Fibroblast of lung (primary cell): ENCODE measurements around the gene LMNA. TPM values are rescaled to one million over a fixed set of nuclear protein-coding genes. Genes with fewer than 3 reads are reported as not detected.
A peak's percentile ranks its signal among the peaks of the same experiment; 100 is the strongest.
"Not testable (repeated sequence)": the region's sequence is repeated elsewhere in the genome, so short reads cannot be mapped to it uniquely, and the experiment has no call there.

Experiments
- DNase-seq, 2 donors: peaks; one replicate each; pipeline versions ENCODE4 v3.0.0 to v3.0.0-alpha.2; 2010; ENCODE audit warnings: low read depth in 2 of 2
- H2AFZ ChIP-seq: 2 replicates; pipeline ENCODE4 v1.5.1; 2012; ENCODE audit warnings: low read length, control low read depth, inconsistent platforms
- H3K27ac ChIP-seq: 2 replicates; pipeline ENCODE4 v1.5.1; 2011; ENCODE audit warnings: low read length, control low read depth; ENCODE audit not compliant: insufficient read depth
- H3K27me3 ChIP-seq: 2 replicates; pipeline ENCODE4 v1.5.1; 2011; ENCODE audit warnings: mild to moderate bottlenecking, low read length; ENCODE audit not compliant: control insufficient read depth, insufficient read depth
- H3K36me3 ChIP-seq: 2 replicates; pipeline ENCODE4 v1.5.1; 2011; ENCODE audit warnings: low read length; ENCODE audit not compliant: control insufficient read depth, insufficient read depth
- H3K4me1 ChIP-seq: 2 replicates; pipeline ENCODE4 v1.5.1; 2011; ENCODE audit warnings: low read length; ENCODE audit not compliant: control insufficient read depth, insufficient read depth; ENCODE audit errors: extremely low read depth
- H3K4me2 ChIP-seq: 2 replicates; pipeline ENCODE4 v1.5.1; 2011; ENCODE audit warnings: low read length, control low read depth; ENCODE audit not compliant: insufficient read depth; ENCODE audit errors: extremely low read depth
- H3K4me3 ChIP-seq, 4 experiments: fragments of 200-600 bp in 1 of 4; sonication (generic) in 1 of 4; replicated peaks in 1 of 4; 2 replicates each; pipeline ENCODE4 v1.5.1; 2011 to 2016; ENCODE audit warnings: low read length in 4 of 4, low read depth in 3 of 4, mild to moderate bottlenecking in 3 of 4, control low read depth in 2 of 4, inconsistent platforms in 1 of 4, mixed read lengths in 1 of 4; ENCODE audit not compliant: insufficient read depth in 1 of 4; ENCODE audit errors: control extremely low read depth in 1 of 4
- H3K79me2 ChIP-seq: 2 replicates; pipeline ENCODE4 v1.5.1; 2012; ENCODE audit warnings: mild to moderate bottlenecking, low read length, inconsistent platforms; ENCODE audit not compliant: control insufficient read depth, insufficient read depth
- H3K9ac ChIP-seq: 2 replicates; pipeline ENCODE4 v1.5.1; 2011; ENCODE audit warnings: mild to moderate bottlenecking, low read length, control low read depth; ENCODE audit not compliant: insufficient read depth
- H3K9me3 ChIP-seq: 2 replicates; pipeline ENCODE4 v1.5.1; 2012; ENCODE audit warnings: low read depth, low read length; ENCODE audit not compliant: control insufficient read depth, insufficient read depth
- H4K20me1 ChIP-seq: 2 replicates; pipeline ENCODE4 v1.5.1; 2011; ENCODE audit warnings: low read length; ENCODE audit not compliant: control insufficient read depth, insufficient read depth; ENCODE audit errors: extremely low read depth
- CTCF ChIP-seq, 2 donors: IDR thresholded peaks in 1 of 2; conservative IDR thresholded peaks in 1 of 2; 1 replicate in 1 of 2; 2 replicates in 1 of 2; pipeline ENCODE4 v1.5.1; 2011 to 2012; ENCODE audit warnings: low read length in 2 of 2, control low read depth in 1 of 2, inconsistent platforms in 1 of 2, low read depth in 1 of 2, mild to moderate bottlenecking in 1 of 2
- EZH2 ChIP-seq: IDR thresholded peaks from 2 replicates; pipeline ENCODE4 v1.5.1; 2012; ENCODE audit warnings: low read length, control low read depth, mild to moderate bottlenecking; ENCODE audit errors: missing control alignments
- polyA plus RNA-seq, 2 donors: library from polyadenylated mRNA; depleted of rRNA in 1 of 2; stranded (reverse) in 1 of 2; unstranded in 1 of 2; fragments of >200 nt; gene quantifications; 2 replicates each; pipeline ENCODE4 v1.2.1, GENCODE V29; 2011 to 2012; ENCODE audit warnings: missing spikeins in 1 of 2
- total RNA-seq: library from RNA; depleted of rRNA; stranded (reverse); fragments of >200 nt; gene quantifications from 2 replicates; pipeline ENCODE4 v1.2.1, GENCODE V29; 2014

Gene LMNA
- total and polyA plus RNA-seq, 2 donors (not counting 1 experiment from before 2014, with no cell fraction given), result 613 to 1,150 TPM

- Histone ChIP-seq H3K9ac (peak overlapping the region; percentile 36), H3K4me2 (peak overlapping the region; percentile 78), H3K27ac (peak overlapping the region; percentile 99), H4K20me1 (no peaks in the 10 kb centered on the region), H3K36me3 (peaks cover 13% of the 10 kb centered on the region), H3K4me3 (peak overlapping the region in 3 of 4 experiments; percentile 1 to 38 (median 2)), H3K4me1 (peaks cover 57% of the 10 kb centered on the region), H2AFZ (no peak overlapping the region), H3K79me2 (peaks cover 94% of the 10 kb centered on the region), H3K9me3 (no peaks in the 10 kb centered on the region), H3K27me3 (no peaks in the 10 kb centered on the region)
- peak; percentile 29 to 48 for DNase-seq
- no peak for TF ChIP-seq CTCF (conservative IDR thresholded peaks at IDR 0.05 in 1 of 2, IDR thresholded peaks at IDR 0.05 in 1 of 2; ENCODE audit: low read depth in 1 of 2, low read length in 2 of 2)
Observed at GRCh38 chr1:156124557-156125483, 10.3 kb downstream of the LMNA start.

- not testable (repeated sequence) for H3K4me2 ChIP-seq, H3K27me3 ChIP-seq, H3K9me3 ChIP-seq, H3K9ac ChIP-seq, H4K20me1 ChIP-seq, H2AFZ ChIP-seq, DNase-seq
- Histone ChIP-seq H3K4me3 (peak overlapping the region in 1 of 4 experiments; percentile 52), H3K27ac (peak overlapping the region; percentile 99), H3K79me2 (peaks cover 94% of the 10 kb centered on the region), H3K4me1 (peaks cover 56% of the 10 kb centered on the region), H3K36me3 (peaks cover 11% of the 10 kb centered on the region)
Observed at GRCh38 chr1:156125544-156125943, 11.0 kb downstream of the LMNA start.

DNA sequence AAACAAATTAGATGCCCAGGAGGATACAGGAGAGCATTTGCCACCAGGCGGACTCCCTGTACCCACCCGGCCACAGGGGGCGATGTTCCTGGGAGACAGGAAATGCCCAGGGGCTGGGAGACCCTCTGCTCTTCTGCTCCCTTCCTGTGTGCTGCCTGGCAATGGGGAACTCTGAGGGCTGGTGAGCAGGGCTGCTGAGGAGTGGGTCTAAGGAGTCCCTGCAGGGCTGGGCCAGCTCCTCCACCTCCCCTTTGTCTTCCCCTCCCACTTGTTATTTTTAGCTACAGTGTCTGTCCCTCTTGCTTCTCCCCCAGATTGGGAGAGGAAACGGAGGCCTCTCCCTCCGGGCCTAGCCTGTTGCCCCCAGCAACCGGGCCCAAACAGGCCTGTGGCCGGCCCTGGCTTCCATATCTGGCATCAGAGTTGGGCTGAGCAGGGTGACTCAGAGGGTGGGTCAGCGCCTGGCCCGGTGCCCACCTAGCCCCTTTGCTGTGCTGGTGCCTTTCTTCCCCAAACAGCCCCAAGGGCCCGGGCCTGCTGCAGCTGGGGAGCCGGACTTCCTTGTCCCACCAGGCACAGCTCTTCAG, 11.6 kb downstream of the LMNA start:
- peaks cover 14% of the 10 kb centered on the region for H3K36me3 ChIP-seq
- peaks cover 94% of the 10 kb centered on the region for H3K79me2 ChIP-seq
- H3K4me1 ChIP-seq, result peaks cover 53% of the 10 kb centered on the region
- H3K27me3 ChIP-seq, result no peaks in the 10 kb centered on the region
- no peak overlapping the region for H2AFZ ChIP-seq
- peaks cover 2% of the 10 kb centered on the region for H4K20me1 ChIP-seq
- TF ChIP-seq CTCF (conservative IDR thresholded peaks at IDR 0.05 in 1 of 2, IDR thresholded peaks at IDR 0.05 in 1 of 2; ENCODE audit: low read depth in 1 of 2, low read length in 2 of 2) (peak; percentile 53 to 59), EZH2 (no peak)
- no peaks in the 10 kb centered on the region for H3K9me3 ChIP-seq
- peak overlapping the region; percentile 99 for H3K27ac ChIP-seq
- H3K9ac ChIP-seq, result peak overlapping the region; percentile 76
- peak; percentile 98 for DNase-seq
- H3K4me2 ChIP-seq, result peak overlapping the region; percentile 98
- peak overlapping the region in 3 of 4 experiments; percentile 22 to 52 (median 26) for H3K4me3 ChIP-seq
